ENCODE measurements around the gene SLC30A10. TPM values are rescaled to one million over a fixed set of nuclear protein-coding genes. Genes with fewer than 3 reads are reported as not detected.

Gene SLC30A10
- total RNA-seq, 1 experiment from 2014 or later: 0.26 TPM

DNA sequence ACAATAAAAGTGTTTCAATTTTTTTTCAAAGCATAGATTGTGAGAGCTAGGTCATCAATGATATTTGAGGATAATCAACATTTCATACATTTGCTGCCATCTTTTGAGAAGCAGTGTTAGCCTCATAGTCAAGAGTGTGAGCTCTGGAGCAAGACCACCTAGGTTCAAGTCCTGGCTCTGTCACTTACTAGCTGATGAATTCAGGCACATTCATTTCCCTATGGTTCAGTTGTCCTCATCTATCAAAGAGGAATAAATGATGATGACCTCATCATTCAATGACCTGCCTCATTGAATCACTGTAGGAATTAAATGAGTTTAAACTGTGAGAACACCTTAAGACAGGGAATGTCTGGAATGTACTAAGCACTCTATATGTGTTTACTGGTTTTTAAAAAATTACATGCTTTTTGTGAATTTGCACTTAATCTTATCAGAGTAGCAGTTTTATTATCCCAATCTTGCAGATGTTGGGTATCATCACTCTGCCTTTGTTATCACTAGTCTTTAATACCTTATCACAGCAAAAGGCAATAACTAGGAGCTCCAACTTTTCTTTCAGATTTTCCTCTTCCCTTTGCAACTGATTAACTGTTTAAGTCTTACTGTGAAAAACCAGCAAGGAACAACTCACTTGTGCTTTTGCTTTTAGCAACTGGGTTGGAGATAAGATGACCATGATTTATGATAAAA is 47.4 kb downstream of the SLC30A10 start:
- Mint-ChIP-seq H3K4me3 (no peak overlapping the region), H3K27me3 (ENCODE audit: low read depth) (no peaks in the 10 kb centered on the region), H3K27ac (no peak overlapping the region), H3K9me3 (peaks cover 1% of the 10 kb centered on the region; the same call in 1 of the 2 replicates), H3K36me3 (no peaks in the 10 kb centered on the region), H3K4me1 (peaks cover 8% of the 10 kb centered on the region)
- POLR2A ChIA-PET: no interaction called here
- no peak for ATAC-seq
- CTCF ChIA-PET: no interaction called here
- TF ChIP-seq, protein P1, sequence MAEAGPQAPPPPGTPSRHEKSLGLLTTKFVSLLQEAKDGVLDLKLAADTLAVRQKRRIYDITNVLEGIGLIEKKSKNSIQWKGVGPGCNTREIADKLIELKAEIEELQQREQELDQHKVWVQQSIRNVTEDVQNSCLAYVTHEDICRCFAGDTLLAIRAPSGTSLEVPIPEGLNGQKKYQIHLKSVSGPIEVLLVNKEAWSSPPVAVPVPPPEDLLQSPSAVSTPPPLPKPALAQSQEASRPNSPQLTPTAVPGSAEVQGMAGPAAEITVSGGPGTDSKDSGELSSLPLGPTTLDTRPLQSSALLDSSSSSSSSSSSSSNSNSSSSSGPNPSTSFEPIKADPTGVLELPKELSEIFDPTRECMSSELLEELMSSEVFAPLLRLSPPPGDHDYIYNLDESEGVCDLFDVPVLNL (CRISPR knock-in tag; IDR thresholded peaks at IDR 0.05; ENCODE audit: borderline replicate concordance, low read depth): no peak
- TF ChIP-seq, protein P2, sequence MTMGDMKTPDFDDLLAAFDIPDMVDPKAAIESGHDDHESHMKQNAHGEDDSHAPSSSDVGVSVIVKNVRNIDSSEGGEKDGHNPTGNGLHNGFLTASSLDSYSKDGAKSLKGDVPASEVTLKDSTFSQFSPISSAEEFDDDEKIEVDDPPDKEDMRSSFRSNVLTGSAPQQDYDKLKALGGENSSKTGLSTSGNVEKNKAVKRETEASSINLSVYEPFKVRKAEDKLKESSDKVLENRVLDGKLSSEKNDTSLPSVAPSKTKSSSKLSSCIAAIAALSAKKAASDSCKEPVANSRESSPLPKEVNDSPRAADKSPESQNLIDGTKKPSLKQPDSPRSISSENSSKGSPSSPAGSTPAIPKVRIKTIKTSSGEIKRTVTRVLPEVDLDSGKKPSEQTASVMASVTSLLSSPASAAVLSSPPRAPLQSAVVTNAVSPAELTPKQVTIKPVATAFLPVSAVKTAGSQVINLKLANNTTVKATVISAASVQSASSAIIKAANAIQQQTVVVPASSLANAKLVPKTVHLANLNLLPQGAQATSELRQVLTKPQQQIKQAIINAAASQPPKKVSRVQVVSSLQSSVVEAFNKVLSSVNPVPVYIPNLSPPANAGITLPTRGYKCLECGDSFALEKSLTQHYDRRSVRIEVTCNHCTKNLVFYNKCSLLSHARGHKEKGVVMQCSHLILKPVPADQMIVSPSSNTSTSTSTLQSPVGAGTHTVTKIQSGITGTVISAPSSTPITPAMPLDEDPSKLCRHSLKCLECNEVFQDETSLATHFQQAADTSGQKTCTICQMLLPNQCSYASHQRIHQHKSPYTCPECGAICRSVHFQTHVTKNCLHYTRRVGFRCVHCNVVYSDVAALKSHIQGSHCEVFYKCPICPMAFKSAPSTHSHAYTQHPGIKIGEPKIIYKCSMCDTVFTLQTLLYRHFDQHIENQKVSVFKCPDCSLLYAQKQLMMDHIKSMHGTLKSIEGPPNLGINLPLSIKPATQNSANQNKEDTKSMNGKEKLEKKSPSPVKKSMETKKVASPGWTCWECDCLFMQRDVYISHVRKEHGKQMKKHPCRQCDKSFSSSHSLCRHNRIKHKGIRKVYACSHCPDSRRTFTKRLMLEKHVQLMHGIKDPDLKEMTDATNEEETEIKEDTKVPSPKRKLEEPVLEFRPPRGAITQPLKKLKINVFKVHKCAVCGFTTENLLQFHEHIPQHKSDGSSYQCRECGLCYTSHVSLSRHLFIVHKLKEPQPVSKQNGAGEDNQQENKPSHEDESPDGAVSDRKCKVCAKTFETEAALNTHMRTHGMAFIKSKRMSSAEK (CRISPR knock-in tag; IDR thresholded peaks at IDR 0.05; ENCODE audit: borderline replicate concordance): no peak
- TF ChIP-seq, protein P3, sequence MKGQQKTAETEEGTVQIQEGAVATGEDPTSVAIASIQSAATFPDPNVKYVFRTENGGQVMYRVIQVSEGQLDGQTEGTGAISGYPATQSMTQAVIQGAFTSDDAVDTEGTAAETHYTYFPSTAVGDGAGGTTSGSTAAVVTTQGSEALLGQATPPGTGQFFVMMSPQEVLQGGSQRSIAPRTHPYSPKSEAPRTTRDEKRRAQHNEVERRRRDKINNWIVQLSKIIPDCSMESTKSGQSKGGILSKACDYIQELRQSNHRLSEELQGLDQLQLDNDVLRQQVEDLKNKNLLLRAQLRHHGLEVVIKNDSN (CRISPR knock-in tag; IDR thresholded peaks at IDR 0.05): no peak
- TF ChIP-seq FOXK1 (CRISPR knock-in tag; IDR thresholded peaks at IDR 0.05) (no peak), SMAD4 (CRISPR knock-in tag; IDR thresholded peaks at IDR 0.05) (no peak), TEAD1 (CRISPR knock-in tag; IDR thresholded peaks at IDR 0.05) (no peak), FOXJ3 (CRISPR knock-in tag; IDR thresholded peaks at IDR 0.05; ENCODE audit: borderline replicate concordance) (no peak), NFYB (CRISPR knock-in tag; conservative IDR thresholded peaks at IDR 0.05; ENCODE audit: low read depth) (no peak), SP1 (CRISPR knock-in tag; conservative IDR thresholded peaks at IDR 0.05) (no peak), ETV6 (CRISPR knock-in tag; IDR thresholded peaks at IDR 0.05) (no peak), JAZF1 (CRISPR knock-in tag; IDR thresholded peaks at IDR 0.05) (no peak), NR1H2 (CRISPR knock-in tag; IDR thresholded peaks at IDR 0.05) (no peak), TEAD4 (CRISPR knock-in tag; IDR thresholded peaks at IDR 0.05) (no peak), GRHL2 (CRISPR knock-in tag; IDR thresholded peaks at IDR 0.05; ENCODE audit: insufficient replicate concordance, severe bottlenecking) (no peak), ZNF671 (CRISPR knock-in tag; IDR thresholded peaks at IDR 0.05) (no peak)
- TF ChIP-seq, protein P4, sequence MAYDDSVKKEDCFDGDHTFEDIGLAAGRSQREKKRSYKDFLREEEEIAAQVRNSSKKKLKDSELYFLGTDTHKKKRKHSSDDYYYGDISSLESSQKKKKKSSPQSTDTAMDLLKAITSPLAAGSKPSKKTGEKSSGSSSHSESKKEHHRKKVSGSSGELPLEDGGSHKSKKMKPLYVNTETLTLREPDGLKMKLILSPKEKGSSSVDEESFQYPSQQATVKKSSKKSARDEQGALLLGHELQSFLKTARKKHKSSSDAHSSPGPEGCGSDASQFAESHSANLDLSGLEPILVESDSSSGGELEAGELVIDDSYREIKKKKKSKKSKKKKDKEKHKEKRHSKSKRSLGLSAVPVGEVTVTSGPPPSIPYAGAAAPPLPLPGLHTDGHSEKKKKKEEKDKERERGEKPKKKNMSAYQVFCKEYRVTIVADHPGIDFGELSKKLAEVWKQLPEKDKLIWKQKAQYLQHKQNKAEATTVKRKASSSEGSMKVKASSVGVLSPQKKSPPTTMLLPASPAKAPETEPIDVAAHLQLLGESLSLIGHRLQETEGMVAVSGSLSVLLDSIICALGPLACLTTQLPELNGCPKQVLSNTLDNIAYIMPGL (CRISPR knock-in tag; IDR thresholded peaks at IDR 0.05): no peak
- TF ChIP-seq, protein P5, sequence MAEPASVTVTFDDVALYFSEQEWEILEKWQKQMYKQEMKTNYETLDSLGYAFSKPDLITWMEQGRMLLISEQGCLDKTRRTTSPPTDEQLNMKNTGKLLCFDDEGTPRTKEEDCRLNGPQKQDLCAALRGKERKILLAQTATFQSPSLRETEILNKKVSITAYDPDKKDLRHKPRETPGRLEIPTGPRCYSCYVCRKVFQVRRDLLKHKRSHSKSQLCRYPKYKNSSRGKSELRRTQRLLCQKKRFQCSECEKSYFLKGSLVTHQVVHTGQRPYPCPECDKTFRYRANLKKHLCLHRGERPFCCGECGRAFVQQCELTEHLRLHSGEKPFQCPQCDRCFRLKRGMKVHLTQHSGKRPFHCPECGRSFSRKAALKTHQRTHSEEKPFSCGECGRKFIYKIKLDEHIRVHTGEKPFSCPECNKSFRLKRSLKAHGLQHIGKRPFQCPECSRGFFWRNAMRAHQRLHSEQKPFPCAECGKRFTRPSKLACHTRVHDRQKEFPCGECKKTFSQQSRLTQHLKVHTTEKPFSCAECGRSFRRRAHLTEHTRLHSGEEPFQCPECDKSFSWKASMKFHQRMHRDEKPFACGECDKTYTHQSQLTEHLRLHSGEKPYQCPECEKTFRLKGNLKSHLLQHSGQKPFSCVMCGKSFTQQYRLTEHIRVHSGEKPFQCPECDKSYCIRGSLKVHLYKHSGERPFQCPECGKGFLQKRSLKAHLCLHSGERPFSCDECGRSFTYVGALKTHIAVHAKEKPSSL (CRISPR knock-in tag; conservative IDR thresholded peaks at IDR 0.05): no peak
- TF ChIP-seq, protein P6, sequence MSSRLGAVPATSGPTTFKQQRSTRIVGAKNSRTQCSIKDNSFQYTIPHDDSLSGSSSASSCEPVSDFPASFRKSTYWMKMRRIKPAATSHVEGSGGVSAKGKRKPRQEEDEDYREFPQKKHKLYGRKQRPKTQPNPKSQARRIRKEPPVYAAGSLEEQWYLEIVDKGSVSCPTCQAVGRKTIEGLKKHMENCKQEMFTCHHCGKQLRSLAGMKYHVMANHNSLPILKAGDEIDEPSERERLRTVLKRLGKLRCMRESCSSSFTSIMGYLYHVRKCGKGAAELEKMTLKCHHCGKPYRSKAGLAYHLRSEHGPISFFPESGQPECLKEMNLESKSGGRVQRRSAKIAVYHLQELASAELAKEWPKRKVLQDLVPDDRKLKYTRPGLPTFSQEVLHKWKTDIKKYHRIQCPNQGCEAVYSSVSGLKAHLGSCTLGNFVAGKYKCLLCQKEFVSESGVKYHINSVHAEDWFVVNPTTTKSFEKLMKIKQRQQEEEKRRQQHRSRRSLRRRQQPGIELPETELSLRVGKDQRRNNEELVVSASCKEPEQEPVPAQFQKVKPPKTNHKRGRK (CRISPR knock-in tag; IDR thresholded peaks at IDR 0.05; ENCODE audit: borderline replicate concordance): no peak
- no peak for DNase-seq (ENCODE audit: low spot score)

All from WTC11 (cell line).